Measurements from ENCODE around the gene TTC33.

TTC33 gene

GRCh38 chr5:40554813-40555212 lies 200.9 kb downstream of the TTC33 start:
- TF ChIP-seq POLR2AphosphoS5 (IDR thresholded peaks at IDR 0.05; ENCODE audit: low read depth, low read length) (no peak), REST (IDR thresholded peaks at IDR 0.05; ENCODE audit: insufficient read depth in 1 of 2, low read depth in 2 of 2, low read length in 2 of 2) (no peak), TAF1 (IDR thresholded peaks at IDR 0.05; ENCODE audit: borderline replicate concordance, insufficient read depth, low read length) (no peak), SIN3A (IDR thresholded peaks at IDR 0.05; ENCODE audit: borderline replicate concordance, insufficient read depth, low read length) (no peak), FOXP2 (optimal IDR thresholded peaks at IDR 0.05; ENCODE audit: borderline replicate concordance, extremely low read depth, extremely low read length, insufficient read depth) (no peak)

GRCh38 chr5:40554054-40554453 lies 201.7 kb downstream of the TTC33 start:
- TF ChIP-seq FOXP2 (optimal IDR thresholded peaks at IDR 0.05; ENCODE audit: borderline replicate concordance, extremely low read depth, extremely low read length, insufficient read depth) (no peak), TAF1 (IDR thresholded peaks at IDR 0.05; ENCODE audit: borderline replicate concordance, insufficient read depth, low read length) (no peak), POLR2AphosphoS5 (IDR thresholded peaks at IDR 0.05; ENCODE audit: low read depth, low read length) (no peak), SIN3A (IDR thresholded peaks at IDR 0.05; ENCODE audit: borderline replicate concordance, insufficient read depth, low read length) (no peak), REST (IDR thresholded peaks at IDR 0.05; ENCODE audit: insufficient read depth in 1 of 2, low read depth in 2 of 2, low read length in 2 of 2) (no peak)

- TF ChIP-seq FOXP2 (optimal IDR thresholded peaks at IDR 0.05; ENCODE audit: borderline replicate concordance, extremely low read depth, extremely low read length, insufficient read depth) (no peak), SIN3A (IDR thresholded peaks at IDR 0.05; ENCODE audit: borderline replicate concordance, insufficient read depth, low read length) (no peak), TAF1 (IDR thresholded peaks at IDR 0.05; ENCODE audit: borderline replicate concordance, insufficient read depth, low read length) (no peak), POLR2AphosphoS5 (IDR thresholded peaks at IDR 0.05; ENCODE audit: low read depth, low read length) (no peak), REST (IDR thresholded peaks at IDR 0.05; ENCODE audit: insufficient read depth in 1 of 2, low read depth in 2 of 2, low read length in 2 of 2) (no peak)
Measured at GRCh38 chr5:40552981-40553380, 202.8 kb downstream of the TTC33 start.

GRCh38 chr5:40551496-40552491 lies 204.0 kb downstream of the TTC33 start:
- TF ChIP-seq REST (IDR thresholded peaks at IDR 0.05; ENCODE audit: insufficient read depth in 1 of 2, low read depth in 2 of 2, low read length in 2 of 2) (no peak), POLR2AphosphoS5 (IDR thresholded peaks at IDR 0.05; ENCODE audit: low read depth, low read length) (no peak), SIN3A (IDR thresholded peaks at IDR 0.05; ENCODE audit: borderline replicate concordance, insufficient read depth, low read length) (no peak), TAF1 (IDR thresholded peaks at IDR 0.05; ENCODE audit: borderline replicate concordance, insufficient read depth, low read length) (no peak), FOXP2 (optimal IDR thresholded peaks at IDR 0.05; ENCODE audit: borderline replicate concordance, extremely low read depth, extremely low read length, insufficient read depth) (no peak)
